SK-N-SH treated with all-trans-retinoic acid at 6 μM for 48 hours (cell line): ENCODE measurements around the gene UCHL1.

Source experiments
- ARNTL ChIP-seq: fragments of 450-650 bp; formaldehyde crosslinking; IDR thresholded peaks from 2 replicates; pipeline ENCODE4 v1.5.0; 2020; ENCODE audit warnings: low read depth, mild to moderate bottlenecking, moderate library complexity, borderline replicate concordance
- ZC3H10 ChIP-seq: fragments of 250-450 bp; sonication (Bioruptor Pico); IDR thresholded peaks from 2 replicates; pipeline ENCODE4 v1.5.1; 2021; ENCODE audit warnings: mild to moderate bottlenecking, moderate library complexity
- ZFP30 ChIP-seq: fragments of 450-650 bp; formaldehyde crosslinking; IDR thresholded peaks from 2 replicates; pipeline ENCODE4 v1.5.0; 2022; ENCODE audit warnings: mild to moderate bottlenecking, moderate library complexity
- ZNF565 ChIP-seq: fragments of 450-650 bp; formaldehyde crosslinking; conservative IDR thresholded peaks from 2 replicates; pipeline ENCODE4 v1.5.0; 2020; ENCODE audit warnings: low read depth, mild to moderate bottlenecking, moderate library complexity
- TF ChIP-seq, protein P1 (sequence below): fragments of 250-450 bp; sonication (Bioruptor Pico); IDR thresholded peaks from 2 replicates; pipeline ENCODE4 v1.8.0; 2020; ENCODE audit warnings: mild to moderate bottlenecking, moderate library complexity, borderline replicate concordance

DNA sequence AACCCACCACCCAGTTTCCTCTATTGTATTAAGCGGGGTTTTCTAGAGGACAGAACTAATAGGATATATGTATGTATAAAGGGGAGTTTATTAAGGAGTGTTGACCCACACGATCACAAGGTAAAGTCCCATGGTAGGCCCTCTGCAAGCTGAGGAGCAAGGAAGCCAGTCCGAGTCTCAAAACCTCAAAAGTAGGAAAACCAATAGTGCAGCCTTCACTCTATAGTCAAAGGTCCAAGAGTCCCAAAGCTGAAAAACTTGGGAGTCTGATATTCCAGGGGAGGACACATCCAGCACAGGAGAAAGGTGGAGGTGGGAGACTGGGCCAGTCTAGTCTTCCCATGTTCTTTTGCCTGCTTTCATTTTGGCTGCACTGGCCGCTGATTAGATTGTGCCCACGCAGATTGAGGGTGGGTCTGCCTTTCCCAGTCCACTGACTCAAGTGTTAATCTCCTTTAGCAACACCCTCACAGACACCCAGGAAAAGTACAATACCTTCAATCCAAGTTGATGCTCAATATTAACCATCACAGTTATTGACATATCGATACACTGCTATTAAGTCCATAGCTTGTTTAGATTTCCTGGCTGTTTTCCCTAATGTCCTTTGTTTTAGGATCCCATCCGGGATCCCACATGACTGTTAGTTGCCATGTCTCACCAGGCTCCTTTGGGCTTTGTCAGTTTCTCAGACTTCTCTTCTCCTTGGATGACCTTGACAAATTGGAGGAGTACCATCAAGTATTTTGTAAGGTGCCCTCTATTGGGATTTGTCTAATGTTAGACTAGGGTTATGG lies 12.2 kb downstream of the UCHL1 start:
- TF ChIP-seq ZC3H10 (no peak), ARNTL (no peak), ZNF565 (CRISPR knock-in tag) (no peak), ZFP30 (CRISPR knock-in tag) (no peak)
- TF ChIP-seq, protein P1, sequence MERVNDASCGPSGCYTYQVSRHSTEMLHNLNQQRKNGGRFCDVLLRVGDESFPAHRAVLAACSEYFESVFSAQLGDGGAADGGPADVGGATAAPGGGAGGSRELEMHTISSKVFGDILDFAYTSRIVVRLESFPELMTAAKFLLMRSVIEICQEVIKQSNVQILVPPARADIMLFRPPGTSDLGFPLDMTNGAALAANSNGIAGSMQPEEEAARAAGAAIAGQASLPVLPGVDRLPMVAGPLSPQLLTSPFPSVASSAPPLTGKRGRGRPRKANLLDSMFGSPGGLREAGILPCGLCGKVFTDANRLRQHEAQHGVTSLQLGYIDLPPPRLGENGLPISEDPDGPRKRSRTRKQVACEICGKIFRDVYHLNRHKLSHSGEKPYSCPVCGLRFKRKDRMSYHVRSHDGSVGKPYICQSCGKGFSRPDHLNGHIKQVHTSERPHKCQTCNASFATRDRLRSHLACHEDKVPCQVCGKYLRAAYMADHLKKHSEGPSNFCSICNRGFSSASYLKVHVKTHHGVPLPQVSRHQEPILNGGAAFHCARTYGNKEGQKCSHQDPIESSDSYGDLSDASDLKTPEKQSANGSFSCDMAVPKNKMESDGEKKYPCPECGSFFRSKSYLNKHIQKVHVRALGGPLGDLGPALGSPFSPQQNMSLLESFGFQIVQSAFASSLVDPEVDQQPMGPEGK (CRISPR knock-in tag) = no peak
